Measurements from ENCODE around the gene SLC6A19. TPM values are rescaled to one million over a fixed set of nuclear protein-coding genes. Genes with fewer than 3 reads are reported as not detected.

SLC6A19 gene
- total and polyA plus RNA-seq, 4 donors: 0.17 to 4.9 (median 0.91) TPM

GRCh38 chr5:1274471-1274870, 73.1 kb downstream of the SLC6A19 start:
- Histone ChIP-seq H3K9me3 (ENCODE audit: control insufficient read depth in 4 of 4, low read length in 3 of 4) (peaks cover 0 to 8% (median 0%) of the 10 kb centered on the region in 4 donors), H3K27ac (ENCODE audit: low read depth in 1 of 2, low read length in 2 of 2) (no peak overlapping the region), H3K4me1 (ENCODE audit: control insufficient read depth in 4 of 4, insufficient read depth in 4 of 4, low read length in 3 of 4) (no peaks in the 10 kb centered on the region), H3K9ac (ENCODE audit: low read depth in 1 of 2, low read length in 2 of 2) (no peak overlapping the region), H3K4me3 (ENCODE audit: low read depth in 1 of 3, low read length in 3 of 3) (no peak overlapping the region), H3K27me3 (ENCODE audit: control insufficient read depth in 4 of 4, insufficient read depth in 4 of 4, low read length in 3 of 4) (no peaks in the 10 kb centered on the region), H3K36me3 (ENCODE audit: control insufficient read depth in 4 of 4, insufficient read depth in 3 of 4, low read depth in 1 of 4, low read length in 3 of 4) (no peaks in the 10 kb centered on the region)
- WGBS: 88% methylated on average over 16 of the region's 16 CpGs
- TF ChIP-seq, protein P1, sequence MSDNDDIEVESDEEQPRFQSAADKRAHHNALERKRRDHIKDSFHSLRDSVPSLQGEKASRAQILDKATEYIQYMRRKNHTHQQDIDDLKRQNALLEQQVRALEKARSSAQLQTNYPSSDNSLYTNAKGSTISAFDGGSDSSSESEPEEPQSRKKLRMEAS (IDR thresholded peaks at IDR 0.05): no peak
- DNase-seq (ENCODE audit: low spot score): no peak

Other genes with a start within 250 kb of the SLC6A19 start
- gene NKD2, start 192.8 kb upstream of the SLC6A19 start, total RNA-seq: 1 to 10 TPM in 1 of 2 donors, under 1 TPM in 1; 0.09 to 1.3 TPM
- under 1 TPM; 0.28 to 0.57 TPM for gene NKD2, start 192.8 kb upstream of the SLC6A19 start, polyA plus RNA-seq
- 10 to 100 TPM; 27.1 to 64.2 TPM for gene SLC12A7, start 89.5 kb upstream of the SLC6A19 start, total RNA-seq
- gene SLC12A7, start 89.5 kb upstream of the SLC6A19 start, polyA plus RNA-seq: 10 to 100 TPM; 12.3 to 30.8 TPM
- gene SLC6A18, start 23.8 kb downstream of the SLC6A19 start, total RNA-seq: not detected
- not detected for gene SLC6A18, start 23.8 kb downstream of the SLC6A19 start, polyA plus RNA-seq
- gene TERT, start 93.5 kb downstream of the SLC6A19 start, total RNA-seq: under 1 TPM in 1 of 2 donors, not detected in 1; 0.14 TPM
- not detected for gene TERT, start 93.5 kb downstream of the SLC6A19 start, polyA plus RNA-seq
- 100 to 1,000 TPM; 135 to 255 TPM for gene CLPTM1L, start 143.5 kb downstream of the SLC6A19 start, total RNA-seq
- gene CLPTM1L, start 143.5 kb downstream of the SLC6A19 start, polyA plus RNA-seq: 100 to 1,000 TPM in 1 of 2 donors, 10 to 100 TPM in 1; 69.2 to 157 TPM
- gene SLC6A3, start 243.8 kb downstream of the SLC6A19 start, total RNA-seq: not detected
- not detected for gene SLC6A3, start 243.8 kb downstream of the SLC6A19 start, polyA plus RNA-seq